Activated effector memory CD4-positive, alpha-beta T cell treated with anti-CD3 and anti-CD28 coated beads, Interleukin-2, amount 50 U/mL, for 16 hours (primary cell): ENCODE data around the gene PCGF5.
"Not testable (repeated sequence)": the region's sequence is repeated elsewhere in the genome, so short reads cannot be mapped to it uniquely, and the experiment has no call there.

Experiments
- DNase-seq: peaks from one replicate; pipeline ENCODE4 v3.0.0-alpha.2; 2020

Gene PCGF5

DNA sequence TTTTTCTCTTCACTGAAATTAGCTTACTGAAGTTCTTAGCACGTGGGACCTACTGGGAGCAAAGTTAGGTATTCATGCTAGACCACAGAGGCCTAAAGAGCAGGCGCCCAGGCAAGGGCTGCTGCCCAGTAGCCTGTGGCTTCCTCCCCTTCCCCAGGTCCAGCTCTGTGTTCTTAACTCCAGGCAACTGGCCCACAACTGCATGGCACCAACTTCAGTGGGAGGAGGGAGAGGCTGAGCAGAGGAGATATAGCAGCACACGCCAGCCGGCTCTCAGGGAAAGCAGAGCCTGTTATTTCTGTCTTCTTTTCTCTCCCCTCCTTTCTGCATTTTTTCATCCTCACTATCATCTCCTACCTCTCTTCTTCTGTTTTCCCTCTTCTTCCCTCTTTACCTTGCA lies 67.4 kb downstream of the PCGF5 start:
- no peak for DNase-seq

DNA sequence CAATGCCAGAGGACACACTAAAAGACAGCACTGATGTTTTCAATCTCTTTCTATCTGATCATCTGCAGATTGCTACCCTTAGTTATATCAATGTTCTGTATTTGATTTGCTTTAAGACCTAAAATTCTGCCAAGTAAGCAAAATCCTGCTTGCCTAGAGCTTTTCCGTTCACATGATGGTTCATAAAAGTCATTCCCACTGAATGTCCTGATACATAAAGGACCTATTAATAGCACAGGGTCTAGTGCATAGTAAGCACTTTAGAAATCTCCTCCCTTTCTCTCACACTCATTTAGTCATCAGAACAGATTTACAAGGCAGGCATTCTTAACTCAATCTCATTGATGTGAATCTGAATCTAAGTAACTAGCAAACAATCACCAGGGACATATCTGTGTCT lies 68.8 kb downstream of the PCGF5 start:
- DNase-seq, result no peak

DNA sequence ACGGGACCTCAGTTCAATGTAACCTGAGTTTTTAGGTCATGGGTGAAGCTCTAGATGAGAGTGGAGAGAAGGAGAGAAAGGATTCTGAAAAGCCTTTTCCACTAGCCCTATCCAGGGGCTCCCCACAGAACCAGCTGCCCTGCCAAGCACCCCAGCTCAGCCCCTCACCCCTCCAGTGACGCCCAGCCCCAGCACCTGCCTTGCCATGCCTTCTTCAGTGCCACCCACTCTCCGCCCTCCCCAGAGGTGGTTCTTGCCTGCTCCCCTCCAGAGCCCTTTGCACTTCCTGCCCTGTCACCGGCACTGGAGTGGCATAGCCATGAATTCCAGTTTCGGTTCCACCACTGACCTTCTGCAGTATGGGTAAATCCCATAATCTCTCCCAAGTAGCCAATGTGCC lies 70.1 kb downstream of the PCGF5 start:
- no peak for DNase-seq

DNA sequence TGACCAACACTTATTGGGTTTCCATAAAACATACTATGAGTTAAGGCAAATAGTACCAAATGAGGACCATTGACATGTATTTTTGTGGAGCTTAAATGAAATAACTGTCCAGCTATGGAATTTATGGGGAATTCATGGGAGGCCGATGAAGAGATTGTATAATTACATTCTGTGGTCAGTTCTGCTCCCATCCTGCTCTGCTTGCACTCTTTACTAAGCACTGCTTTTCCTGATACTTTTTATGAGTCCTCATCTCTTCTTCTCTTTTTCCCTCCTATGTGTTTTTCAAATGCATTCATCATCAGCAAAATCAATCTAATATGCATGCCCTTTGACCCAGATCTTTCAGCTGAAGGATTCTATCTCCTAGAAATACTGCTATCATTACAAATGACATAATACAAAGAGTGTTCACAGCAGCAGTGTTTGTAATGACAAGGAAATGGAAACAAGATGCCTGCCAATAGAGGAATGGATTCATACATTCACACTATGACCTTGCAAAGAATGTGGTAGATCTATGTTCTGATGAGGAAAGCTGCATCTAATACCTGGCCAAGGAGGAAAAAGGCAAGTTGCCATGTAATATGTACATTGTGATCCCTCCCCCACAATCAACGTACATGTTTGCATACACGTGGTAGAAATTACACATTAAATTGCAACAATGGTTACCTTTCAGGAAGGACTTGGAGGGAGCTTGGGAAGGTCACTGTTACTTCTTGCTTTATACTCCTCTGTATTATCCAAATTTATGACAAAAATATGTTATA lies 73.9 kb downstream of the PCGF5 start:
- DNase-seq, result no peak

DNA sequence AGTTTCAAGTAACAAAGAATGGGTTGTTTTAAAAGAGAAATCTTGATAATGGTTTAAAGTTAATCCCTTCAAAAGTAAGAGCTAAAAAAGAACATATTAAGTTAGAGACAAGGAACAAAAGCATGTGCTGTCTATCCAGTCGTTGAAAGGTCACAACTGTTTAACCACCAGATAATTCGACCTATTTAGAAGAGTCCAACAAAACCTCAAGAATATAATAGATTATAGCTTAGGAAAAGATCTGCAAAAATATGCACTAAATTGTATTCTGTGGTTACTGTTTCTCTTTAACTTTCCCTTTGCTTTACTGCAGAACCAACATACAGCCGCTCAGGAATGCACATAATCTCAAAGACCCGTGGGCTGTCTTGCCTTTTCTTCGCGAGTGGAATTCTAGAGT lies 74.9 kb downstream of the PCGF5 start:
- no peak for DNase-seq

DNA sequence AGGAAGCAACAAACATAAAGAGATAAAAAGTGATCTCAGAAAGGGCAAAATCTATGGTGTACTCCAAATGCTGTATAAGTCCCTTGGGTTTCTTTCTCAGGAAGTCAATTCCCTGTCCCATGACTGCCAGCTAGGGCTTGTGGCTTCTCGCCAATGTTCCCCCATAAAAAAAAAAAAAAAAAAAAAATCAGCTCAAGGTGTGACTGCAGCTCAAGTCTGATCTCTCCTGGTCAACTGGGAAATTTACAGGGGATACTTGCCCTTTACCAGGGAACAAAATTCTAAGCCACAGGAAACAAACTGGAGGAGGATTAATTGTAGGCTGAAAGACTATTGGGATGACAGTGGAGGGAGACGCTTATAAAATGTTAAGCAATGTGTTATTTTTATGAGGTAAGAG lies 76.0 kb downstream of the PCGF5 start:
- DNase-seq, result no peak

DNA sequence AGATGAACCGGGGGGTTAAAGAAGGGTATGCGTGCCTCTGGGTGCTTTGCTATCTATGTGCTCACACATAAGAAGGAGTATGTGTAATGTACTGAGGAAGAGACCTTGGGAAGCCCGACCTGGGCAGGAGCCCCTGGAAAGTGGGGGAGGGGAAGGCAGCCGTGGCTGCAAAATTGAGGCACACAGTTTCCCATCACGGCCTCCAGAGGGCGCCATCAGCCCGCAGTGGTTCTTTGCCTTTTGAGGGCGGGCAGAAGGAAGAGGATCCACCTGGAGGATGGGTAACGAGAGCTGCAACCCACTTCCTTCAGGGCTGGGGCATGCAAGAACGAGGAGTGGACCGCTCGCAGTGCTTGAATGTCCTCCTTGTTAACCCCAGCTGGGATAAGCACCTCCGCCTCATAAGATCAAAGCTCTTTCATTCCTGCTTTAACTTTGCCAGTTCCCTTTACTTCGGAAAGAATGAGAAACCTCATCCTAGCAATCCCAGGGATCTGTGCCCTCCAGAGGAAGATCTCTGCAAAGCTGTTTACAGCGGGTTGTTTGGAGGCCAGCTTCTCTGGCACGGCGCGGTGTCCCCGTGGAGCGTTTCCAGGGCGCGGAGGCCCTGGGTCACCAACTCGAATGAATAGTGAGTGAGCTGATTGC lies 77.9 kb downstream of the PCGF5 start:
- peak; percentile 92 for DNase-seq

DNA sequence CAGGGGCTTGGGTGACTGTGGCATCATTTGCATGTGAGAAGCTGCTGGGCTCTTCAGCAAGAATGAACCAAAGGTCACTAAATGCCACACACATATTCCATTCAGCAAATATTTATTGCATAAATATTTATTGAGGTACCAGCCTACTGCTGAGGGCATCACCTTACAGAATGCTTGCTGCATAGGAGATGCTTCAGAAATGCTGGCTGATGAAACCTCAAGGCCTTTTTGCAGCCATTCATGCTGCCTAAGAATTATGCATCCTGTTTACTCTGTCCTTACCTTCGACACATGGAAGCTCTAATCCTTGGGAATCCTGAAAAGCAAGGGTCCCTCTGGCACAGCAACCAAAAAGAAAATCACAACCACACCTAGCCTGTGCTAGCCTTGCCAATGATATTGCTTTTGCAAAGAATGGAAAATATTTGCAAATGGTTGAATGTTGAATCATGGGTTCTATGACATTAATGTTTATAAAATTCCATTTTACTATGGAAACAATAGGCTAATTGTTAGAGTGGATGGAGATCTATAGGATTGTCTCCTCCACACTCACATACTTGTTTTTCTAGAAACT lies 79.6 kb downstream of the PCGF5 start:
- no peak for DNase-seq

DNA sequence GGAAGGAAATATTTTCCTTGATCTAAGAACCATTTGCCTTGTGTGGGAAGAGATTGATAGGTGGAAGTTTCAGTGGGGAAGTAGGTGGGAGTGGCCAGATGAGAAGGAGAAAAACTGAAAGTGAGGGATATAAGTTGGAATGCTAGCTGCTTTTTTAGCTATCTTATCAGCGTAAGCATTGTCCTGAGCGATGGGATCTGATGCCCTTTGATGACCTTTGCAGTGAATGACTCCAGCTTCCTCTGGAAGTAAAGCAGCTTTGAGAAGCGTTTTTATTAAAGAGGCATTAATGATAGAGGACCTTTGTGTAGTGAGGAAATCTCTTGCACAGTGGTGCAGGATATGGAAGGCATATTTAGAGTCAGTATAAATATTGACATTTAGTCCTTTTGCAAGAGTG lies 82.5 kb downstream of the PCGF5 start:
- not testable (repeated sequence) for DNase-seq

DNA sequence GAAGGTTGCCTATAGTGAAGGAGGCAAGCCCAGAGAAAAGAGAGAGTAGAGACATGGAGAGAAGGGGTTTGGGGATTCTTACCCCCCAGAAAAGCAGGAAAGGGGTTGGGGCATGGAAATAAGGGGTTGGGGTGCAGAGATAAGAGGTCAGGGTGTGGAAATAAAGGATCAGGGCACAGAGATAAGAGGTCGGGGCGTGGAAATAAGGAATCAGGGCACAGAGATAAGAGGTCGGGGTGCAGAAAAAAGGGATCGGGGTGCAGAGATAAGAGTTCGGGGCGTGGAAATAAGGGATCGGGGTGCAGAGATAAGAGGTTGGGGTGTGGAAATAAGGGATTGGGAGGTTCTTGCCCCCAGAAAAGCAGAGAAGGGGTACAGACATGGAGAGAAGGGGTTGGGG lies 85.5 kb downstream of the PCGF5 start:
- DNase-seq, result not testable (repeated sequence)

DNA sequence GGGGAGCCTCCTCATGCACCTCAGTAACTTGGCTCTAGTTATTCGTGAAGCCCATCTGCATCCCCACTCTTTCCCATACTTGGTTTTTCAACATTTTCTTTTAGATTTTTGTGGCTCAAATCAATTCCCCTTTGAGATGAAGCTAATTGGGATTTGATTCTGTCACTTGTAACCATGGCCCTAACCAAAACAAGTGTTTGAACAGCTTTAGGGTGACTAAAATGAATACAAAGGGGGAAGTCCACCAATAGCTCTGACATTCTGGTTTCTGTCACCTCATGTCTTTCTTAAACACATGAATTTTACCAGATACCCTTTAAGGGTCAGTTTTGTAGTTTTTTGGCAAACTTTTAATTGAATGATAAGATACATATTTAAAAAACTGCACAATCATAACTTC lies 87.0 kb downstream of the PCGF5 start:
- no peak for DNase-seq

DNA sequence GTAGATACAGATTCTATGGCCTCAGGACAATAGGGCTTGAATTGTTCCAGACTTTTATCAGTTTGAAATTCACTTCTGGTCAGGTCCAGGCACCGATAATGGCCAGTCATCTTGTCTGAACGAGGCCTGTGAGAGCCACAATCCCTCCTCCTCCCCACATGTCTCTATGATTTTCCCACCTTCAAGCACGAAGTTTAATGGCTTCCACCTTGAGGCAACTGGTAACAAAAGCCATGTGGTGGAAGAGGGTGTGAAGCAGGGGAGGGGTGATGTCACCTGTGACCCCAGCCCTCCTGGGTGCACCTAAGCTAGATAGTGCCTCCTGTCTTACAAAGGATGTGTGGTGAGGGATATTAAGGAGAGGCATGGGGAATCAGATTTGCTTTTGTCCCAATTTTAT lies 89.2 kb downstream of the PCGF5 start:
- DNase-seq, result no peak

DNA sequence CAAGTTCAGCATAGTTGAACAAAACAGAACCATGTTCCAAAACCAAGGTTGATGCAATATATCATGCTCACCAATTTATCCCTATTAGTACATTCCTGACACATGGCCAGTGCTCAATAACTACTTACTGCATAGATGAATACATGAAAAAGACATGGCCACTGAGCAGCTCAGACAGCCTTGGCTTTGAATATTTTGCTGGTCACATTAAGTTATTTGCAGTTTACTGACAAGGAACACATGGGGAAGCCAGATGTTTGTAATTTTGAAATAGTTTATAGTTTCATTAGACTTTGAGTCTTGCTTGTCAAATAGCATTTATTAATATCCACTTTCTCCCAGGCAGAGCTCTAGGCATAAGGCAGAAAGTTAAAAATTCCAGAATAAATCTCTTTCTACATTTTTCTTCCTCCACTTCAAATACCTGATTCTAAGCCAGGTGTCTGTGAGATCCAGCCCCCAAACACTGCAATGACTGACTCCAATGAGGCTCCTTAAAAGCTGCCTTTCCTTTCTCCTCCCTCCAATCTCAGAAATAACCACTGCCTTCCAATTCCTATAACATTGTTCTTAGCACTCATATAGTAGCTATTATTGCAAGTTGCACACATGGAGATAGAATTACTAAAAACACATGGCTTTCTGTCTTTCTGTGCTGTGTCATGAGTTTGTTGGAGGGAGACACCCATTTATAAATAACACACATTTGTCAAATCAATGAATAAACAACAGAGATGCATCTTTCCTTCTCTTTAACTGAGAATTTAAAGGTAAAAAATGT lies 91.3 kb downstream of the PCGF5 start:
- DNase-seq, result no peak

DNA sequence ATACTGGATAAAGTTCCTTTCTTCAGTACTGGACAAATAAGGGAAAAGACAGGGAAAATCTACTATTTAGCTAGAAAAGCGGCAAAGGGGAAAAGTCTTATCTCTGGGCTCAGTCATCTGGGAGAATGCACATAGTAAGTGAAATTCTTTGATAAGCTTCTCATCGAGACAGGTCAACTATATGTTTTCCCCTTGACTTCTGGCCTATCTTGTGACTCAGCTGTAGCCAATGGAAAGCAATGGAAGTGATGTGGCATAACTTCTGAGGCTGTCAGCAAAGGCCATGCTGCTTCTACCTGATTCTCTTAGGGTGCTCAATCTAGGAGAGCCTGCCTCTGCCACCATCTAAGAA lies 91.9 kb downstream of the PCGF5 start:
- DNase-seq, result no peak

DNA sequence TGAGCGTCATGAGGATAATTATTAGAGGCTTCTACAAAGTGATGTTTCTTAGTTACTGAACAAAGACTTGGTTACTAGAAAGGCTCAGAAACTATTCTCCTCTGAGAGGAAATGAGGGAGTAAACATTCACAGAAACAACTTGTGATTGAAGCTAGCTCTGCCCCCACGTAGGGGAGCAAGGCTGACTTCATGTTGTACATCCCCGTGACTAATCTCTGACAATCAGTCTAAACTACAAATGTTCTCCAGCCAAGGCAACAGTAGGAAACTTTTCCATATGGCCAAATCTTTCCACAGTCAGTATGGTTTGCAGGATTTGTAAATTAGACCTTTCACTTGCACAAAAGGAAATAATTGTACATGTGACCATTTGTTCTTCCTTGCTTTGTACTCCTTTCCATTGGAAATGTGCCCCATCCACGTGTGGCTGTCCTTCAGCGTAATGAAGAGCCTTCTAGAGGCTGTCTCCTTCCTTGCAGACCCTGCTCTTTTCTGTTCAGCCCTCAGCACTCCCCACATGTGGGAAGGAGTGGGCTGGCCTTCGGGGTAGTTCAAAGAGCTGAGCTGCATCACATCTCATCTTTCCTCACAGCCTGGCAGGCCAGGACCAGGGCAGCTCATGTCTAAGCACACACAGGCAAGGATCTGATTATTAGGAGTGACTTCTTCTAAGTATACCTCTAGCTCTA lies 93.5 kb downstream of the PCGF5 start:
- DNase-seq, result no peak

DNA sequence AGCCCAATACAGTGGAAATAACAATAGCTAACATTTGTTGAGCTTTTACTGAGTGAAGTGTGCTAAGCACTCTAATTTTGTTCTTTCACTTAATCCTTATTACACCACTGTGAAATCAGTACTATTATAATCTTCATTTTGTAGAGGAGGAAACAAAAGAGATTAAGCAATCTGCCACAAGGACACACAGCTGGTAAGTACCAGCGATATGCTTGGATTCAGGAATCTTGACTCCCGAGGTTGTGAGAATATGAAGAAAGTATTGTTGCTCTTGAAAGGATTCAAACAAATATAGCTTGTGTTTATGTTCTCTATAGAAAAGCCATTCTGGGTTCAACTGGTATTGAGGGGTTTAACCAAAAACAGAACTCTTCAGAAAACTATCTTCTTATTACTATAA lies 96.0 kb downstream of the PCGF5 start:
- DNase-seq, result no peak

DNA sequence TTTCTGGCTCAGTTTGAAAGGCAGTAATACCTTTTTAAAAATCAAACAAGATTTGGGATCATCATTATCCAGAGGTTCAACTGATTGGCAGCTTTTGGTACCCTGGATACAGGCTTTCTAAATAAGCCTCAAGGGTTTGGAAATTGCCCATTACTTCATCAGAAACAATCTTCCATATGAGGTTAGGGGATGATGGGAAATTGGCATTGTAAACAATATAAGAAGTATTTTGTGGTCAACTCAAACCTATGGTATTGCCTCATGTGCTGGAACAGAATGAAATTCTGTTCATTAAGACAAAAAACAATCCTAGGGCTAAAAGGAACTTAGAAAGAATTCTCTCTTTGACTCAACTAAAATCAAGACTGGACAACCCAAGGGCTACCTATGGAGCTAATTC lies 97.1 kb downstream of the PCGF5 start:
- DNase-seq, result no peak

DNA sequence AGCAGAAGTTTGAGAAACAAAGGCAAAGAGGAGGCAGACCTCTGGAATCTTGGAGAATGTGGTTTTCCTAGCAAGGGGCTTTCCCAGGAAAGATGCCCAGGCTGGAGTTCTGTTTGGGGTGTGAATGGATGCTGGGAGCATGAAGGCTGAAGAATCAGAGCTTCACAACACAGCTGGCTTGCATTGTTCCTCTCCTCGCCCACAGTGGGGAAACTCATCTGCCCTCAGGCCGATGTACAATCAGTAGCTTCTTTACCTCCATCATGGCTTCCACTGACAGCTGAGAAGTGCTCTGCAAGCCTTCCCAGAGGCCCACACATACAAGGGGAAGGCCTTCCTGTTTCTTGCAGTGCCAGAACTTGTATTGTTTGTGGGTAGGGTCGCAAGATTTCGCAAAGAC lies 98.9 kb downstream of the PCGF5 start:
- no peak for DNase-seq

DNA sequence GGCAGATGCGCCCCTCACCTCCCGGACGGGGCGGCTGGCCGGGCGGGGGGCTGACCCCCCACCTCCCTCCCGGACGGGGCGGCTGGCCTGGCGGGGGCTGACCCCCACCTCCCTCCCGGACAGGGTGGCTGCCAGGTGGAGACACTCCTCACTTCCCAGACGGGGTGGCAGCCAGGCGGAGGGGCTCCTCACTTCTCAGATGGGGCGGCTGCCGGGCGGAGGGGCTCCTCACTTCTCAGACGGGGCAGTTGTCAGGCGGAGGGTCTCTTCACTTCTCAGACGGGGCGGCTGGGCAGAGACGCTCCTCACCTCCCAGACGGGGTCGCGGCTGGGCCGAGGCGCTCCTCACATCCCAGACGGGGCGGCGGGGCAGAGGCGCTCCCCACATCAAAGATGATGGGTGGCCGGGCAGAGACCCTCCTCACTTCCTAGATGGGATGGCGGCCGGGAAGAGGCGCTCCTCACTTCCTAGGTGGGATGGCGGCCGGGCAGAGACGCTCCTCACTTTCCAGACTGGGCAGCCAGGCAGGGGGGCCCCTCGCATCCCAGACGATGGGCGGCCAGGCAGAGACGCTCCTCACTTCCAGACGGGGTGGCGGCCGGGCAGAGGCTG lies 102.9 kb downstream of the PCGF5 start:
- not testable (repeated sequence) for DNase-seq

DNA sequence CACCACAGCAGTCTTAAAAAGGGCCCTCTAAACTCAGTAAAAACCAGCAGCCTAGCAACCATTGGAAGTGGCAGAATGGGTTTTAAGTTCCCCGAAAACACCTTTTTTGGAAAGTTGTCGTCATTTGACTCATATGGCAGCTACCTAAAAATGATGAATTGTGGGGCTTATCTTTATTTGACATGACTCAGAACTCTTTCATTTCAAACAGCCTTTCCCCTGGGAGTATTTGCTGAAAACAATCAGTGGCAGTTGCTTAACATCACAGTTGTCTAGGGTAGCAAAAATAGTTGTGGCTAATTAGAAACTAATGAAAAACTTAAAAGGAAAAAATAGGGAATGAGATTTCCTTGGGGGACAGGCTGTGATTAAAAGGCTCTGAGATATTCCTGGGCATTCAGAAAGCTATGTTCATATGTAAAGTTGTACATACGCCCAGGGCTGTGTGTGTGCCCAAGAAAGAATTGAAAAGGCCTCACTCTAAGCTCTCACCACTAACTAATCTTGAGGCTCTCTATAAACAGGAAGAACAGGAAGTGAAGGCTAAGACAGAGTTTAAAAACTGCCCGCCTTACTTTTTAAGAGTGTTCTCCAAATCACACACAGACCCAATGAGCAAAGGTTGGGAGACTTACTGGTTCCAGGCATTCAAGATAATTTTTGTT lies 108.0 kb downstream of the PCGF5 start:
- no peak for DNase-seq
